Mucosa of stomach (tissue), 1 donor: Measurements from ENCODE around the gene NKG7.

Experiments
- H3K27me3 ChIP-seq: one replicate; pipeline ENCODE4 v1.7.0; 2013; ENCODE audit warnings: mild to moderate bottlenecking, low read length; ENCODE audit not compliant: control insufficient read depth, insufficient read depth
- H3K36me3 ChIP-seq: one replicate; pipeline ENCODE4 v1.7.0; 2013; ENCODE audit warnings: low read length; ENCODE audit not compliant: control insufficient read depth, insufficient read depth
- H3K4me1 ChIP-seq: one replicate; pipeline ENCODE4 v1.7.0; 2013; ENCODE audit warnings: mild to moderate bottlenecking, low read length; ENCODE audit not compliant: control insufficient read depth, insufficient read depth
- H3K4me3 ChIP-seq: one replicate; pipeline ENCODE4 v1.7.0; 2013; ENCODE audit warnings: low read length
- H3K9ac ChIP-seq: one replicate; pipeline ENCODE4 v1.7.0; 2013; ENCODE audit warnings: mild to moderate bottlenecking, low read length, moderate library complexity
- H3K9me3 ChIP-seq: one replicate; pipeline ENCODE4 v1.7.0; 2013; ENCODE audit warnings: mild to moderate bottlenecking, low read length, moderate library complexity; ENCODE audit not compliant: control insufficient read depth
- donor health status: Pancreatic carcinoma.

Gene NKG7

GRCh38 chr19:51325161-51325976 is 47.1 kb downstream of the NKG7 start:
- Histone ChIP-seq H3K36me3 (no peaks in the 10 kb centered on the region), H3K27me3 (peaks cover 38% of the 10 kb centered on the region), H3K4me1 (no peaks in the 10 kb centered on the region), H3K9ac (no peak overlapping the region), H3K9me3 (no peaks in the 10 kb centered on the region), H3K4me3 (no peak overlapping the region)

- Histone ChIP-seq H3K4me1 (no peaks in the 10 kb centered on the region), H3K9me3 (no peaks in the 10 kb centered on the region), H3K36me3 (no peaks in the 10 kb centered on the region), H3K9ac (no peak overlapping the region), H3K27me3 (peaks cover 27% of the 10 kb centered on the region), H3K4me3 (no peak overlapping the region)
Measured at GRCh38 chr19:51324167-51324481, 48.3 kb downstream of the NKG7 start.

GRCh38 chr19:51323481-51324166 is 48.8 kb downstream of the NKG7 start:
- Histone ChIP-seq H3K9ac (no peak overlapping the region), H3K36me3 (no peaks in the 10 kb centered on the region), H3K27me3 (peaks cover 26% of the 10 kb centered on the region), H3K4me3 (no peak overlapping the region), H3K4me1 (no peaks in the 10 kb centered on the region), H3K9me3 (no peaks in the 10 kb centered on the region)

- peaks cover 18% of the 10 kb centered on the region for H3K27me3 ChIP-seq
- no peak overlapping the region for H3K4me3 ChIP-seq
- no peak overlapping the region for H3K9ac ChIP-seq
- H3K9me3 ChIP-seq = no peaks in the 10 kb centered on the region
- no peaks in the 10 kb centered on the region for H3K4me1 ChIP-seq
- H3K36me3 ChIP-seq = no peaks in the 10 kb centered on the region
Measured at GRCh38 chr19:51321799-51322198, 50.7 kb downstream of the NKG7 start.
